Upper lobe of right lung (tissue), 1 donor: ENCODE data around the gene PHF13. TPM values are rescaled to one million over a fixed set of nuclear protein-coding genes. Genes with fewer than 3 reads are reported as not detected.

Experiments
- ATAC-seq: fragments of 200-7000 bp; cut with Tn5 transposase; one replicate; pipeline ENCODE4 v1.9.1; 2020; ENCODE audit warnings: mild to moderate bottlenecking, moderate library complexity
- DNase-seq: peaks from one replicate; pipeline ENCODE4 v3.0.0-alpha.2; 2020
- H3K27ac ChIP-seq: fragments of 200-600 bp; one replicate; pipeline ENCODE4 v1.8.0; 2022
- H3K27me3 ChIP-seq: fragments of 200-600 bp; one replicate; pipeline ENCODE4 v1.8.0; 2022; ENCODE audit warnings: mild to moderate bottlenecking
- H3K36me3 ChIP-seq: fragments of 200-600 bp; one replicate; pipeline ENCODE4 v1.8.0; 2022
- H3K4me1 ChIP-seq: fragments of 200-600 bp; one replicate; pipeline ENCODE4 v1.8.0; 2022
- H3K4me3 ChIP-seq: fragments of 200-600 bp; one replicate; pipeline ENCODE4 v1.8.0; 2022; ENCODE audit warnings: mild to moderate bottlenecking
- H3K9me3 ChIP-seq: fragments of 200-600 bp; one replicate; pipeline ENCODE4 v1.8.0; 2022
- intact Hi-C: fragments of 100-400 bp; cut with DNase I; formaldehyde crosslinking; loops from one replicate; pipeline ENCODE4 v1.11.0; 2022
- total RNA-seq: library from RNA; stranded (reverse); fragmentation: NEBNext Ultra II Directional; extraction: Animal tissue kit (Norgen Biotek cat#: 25700); gene quantifications from one replicate; pipeline ENCODE4 v1.2.1, GENCODE V29; 2021
- TF ChIP-seq, protein P1 (sequence below): fragments of 200-600 bp; IDR thresholded peaks from one replicate; pipeline ENCODE4 v1.8.0; 2022; ENCODE audit warnings: antibody characterized with exemption
- donor health status: DM: no; HTN: yes; CAD: no; lungs with severe emphysema.

The PHF13 gene
- total RNA-seq, 1 donor from 2014 or later: 10.8 TPM

- TF ChIP-seq, protein P1, sequence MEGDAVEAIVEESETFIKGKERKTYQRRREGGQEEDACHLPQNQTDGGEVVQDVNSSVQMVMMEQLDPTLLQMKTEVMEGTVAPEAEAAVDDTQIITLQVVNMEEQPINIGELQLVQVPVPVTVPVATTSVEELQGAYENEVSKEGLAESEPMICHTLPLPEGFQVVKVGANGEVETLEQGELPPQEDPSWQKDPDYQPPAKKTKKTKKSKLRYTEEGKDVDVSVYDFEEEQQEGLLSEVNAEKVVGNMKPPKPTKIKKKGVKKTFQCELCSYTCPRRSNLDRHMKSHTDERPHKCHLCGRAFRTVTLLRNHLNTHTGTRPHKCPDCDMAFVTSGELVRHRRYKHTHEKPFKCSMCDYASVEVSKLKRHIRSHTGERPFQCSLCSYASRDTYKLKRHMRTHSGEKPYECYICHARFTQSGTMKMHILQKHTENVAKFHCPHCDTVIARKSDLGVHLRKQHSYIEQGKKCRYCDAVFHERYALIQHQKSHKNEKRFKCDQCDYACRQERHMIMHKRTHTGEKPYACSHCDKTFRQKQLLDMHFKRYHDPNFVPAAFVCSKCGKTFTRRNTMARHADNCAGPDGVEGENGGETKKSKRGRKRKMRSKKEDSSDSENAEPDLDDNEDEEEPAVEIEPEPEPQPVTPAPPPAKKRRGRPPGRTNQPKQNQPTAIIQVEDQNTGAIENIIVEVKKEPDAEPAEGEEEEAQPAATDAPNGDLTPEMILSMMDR: no peak
These were observed 743 bp downstream of the PHF13 start for GRCh38 chr1:6614019-6614928.

DNA sequence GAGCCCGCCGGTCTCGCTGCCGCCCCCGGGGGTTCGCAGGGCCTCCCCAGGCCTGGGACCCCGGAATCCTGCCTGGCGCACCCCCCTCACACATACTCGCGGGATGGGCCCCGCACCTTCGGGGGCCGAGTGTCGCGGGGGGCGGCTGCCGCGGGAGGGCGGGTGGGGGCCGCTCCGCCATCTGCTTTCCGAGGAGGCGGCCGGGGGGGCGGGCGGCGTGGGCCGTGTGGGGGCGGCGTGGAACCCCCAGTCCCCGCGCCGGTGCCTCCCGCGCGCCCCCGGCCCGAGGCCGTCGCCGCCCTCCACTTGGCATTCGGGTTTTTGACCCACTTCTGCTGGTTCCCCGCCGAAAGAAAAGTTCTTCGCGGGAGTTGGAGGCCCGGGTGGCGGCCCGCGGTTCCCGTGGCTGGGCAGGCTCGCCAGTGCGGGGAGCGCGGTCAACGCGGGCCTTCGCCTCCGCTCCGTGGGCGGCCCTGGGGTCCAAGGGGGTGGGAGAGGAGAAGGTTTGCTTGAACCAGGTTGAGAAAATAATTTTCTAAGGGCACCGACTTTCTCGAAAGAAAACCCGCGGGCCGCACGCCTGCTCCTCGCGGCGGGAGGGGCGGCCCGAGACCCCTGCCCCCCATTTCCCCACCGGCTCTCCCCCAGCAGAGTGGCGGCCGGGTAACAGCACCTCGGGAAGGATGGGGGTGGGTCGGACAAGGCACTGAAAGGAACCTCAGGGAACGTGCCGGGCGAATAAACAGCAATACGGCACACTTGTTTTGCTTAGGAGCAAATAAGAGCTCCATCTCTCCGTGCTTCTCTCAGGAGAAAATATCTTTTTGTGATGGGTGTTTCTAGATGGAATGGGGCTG, 1.6 kb downstream of the PHF13 start:
- peak overlapping the region; percentile 85 for H3K4me3 ChIP-seq
- H3K4me1 ChIP-seq: peaks cover 9% of the 10 kb centered on the region
- no peak for ATAC-seq
- TF ChIP-seq, protein P1: no peak
- no peak for DNase-seq
- no peaks in the 10 kb centered on the region for H3K9me3 ChIP-seq
- no peaks in the 10 kb centered on the region for H3K27me3 ChIP-seq
- peak overlapping the region; percentile 91 for H3K27ac ChIP-seq
- intact Hi-C loops: no loop called here
- H3K36me3 ChIP-seq: peaks cover 6% of the 10 kb centered on the region

More at GRCh38 chr1:6614019-6614928, 743 bp downstream of the PHF13 start:
- Histone ChIP-seq H3K4me3 (peak overlapping the region; percentile 85), H3K27me3 (no peaks in the 10 kb centered on the region), H3K36me3 (no peaks in the 10 kb centered on the region), H3K4me1 (peaks cover 9% of the 10 kb centered on the region), H3K27ac (peak overlapping the region; percentile 91), H3K9me3 (no peaks in the 10 kb centered on the region)
- intact Hi-C loops: no loop called here
- peak; percentile 2 for ATAC-seq
- peak; percentile 83 for DNase-seq

GRCh38 chr1:6619045-6619444, 5.5 kb downstream of the PHF13 start:
- no peak for ATAC-seq
- intact Hi-C loops: no loop called here
- no peaks in the 10 kb centered on the region for H3K9me3 ChIP-seq

DNA sequence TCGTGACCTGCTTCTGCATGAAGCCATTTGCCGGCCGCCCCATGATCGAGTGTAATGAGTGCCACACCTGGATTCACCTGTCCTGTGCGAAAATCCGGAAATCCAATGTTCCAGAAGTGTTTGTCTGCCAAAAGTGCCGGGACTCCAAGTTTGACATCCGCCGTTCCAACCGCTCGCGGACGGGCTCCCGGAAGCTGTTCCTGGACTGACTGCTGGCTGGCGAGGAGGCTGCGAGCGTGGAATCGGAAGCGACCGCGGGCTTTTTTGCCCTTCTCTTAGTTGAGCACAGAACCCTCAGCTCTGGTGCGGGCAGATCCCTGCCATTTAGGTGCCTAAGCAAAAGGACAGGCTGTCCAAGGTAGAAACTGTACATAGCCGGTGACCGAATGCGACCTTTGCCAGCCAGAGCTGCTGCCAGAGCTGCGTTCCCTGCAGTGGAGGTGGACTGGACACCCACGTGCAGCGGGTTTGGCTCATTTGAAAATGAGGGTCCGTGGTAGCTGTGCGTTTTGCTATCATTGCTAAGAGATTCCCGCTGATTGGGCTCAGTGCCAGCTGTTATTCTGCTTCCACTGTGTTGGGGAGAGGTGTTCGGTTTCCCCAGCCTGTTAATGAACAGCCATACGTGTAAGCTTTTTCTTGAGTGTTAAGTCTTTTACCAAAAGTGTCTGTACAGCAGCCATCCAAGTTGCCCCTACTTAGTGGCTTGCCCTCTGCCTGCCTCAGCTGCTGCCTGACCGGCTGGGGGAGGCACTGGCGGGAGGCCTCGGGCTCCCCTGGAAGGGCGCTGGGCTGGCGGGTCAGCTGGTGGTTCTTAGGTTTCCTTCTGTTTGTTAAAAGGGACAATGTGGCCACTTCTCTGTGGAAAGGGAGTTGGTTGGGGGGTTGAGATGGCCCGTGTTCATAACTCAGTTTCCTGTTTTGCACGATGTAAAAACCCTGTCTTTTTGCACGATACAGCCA, 8.2 kb downstream of the PHF13 start:
- TF ChIP-seq, protein P1: no peak
- Histone ChIP-seq H3K36me3 (peaks cover 42% of the 10 kb centered on the region), H3K27me3 (no peaks in the 10 kb centered on the region), H3K4me3 (no peak overlapping the region), H3K9me3 (no peaks in the 10 kb centered on the region), H3K27ac (no peak overlapping the region), H3K4me1 (peaks cover 14% of the 10 kb centered on the region)
- intact Hi-C loops: no loop called here
- DNase-seq: no peak
- ATAC-seq: no peak

More at GRCh38 chr1:6619045-6619444, 5.5 kb downstream of the PHF13 start:
- no peak overlapping the region for H3K4me3 ChIP-seq
- TF ChIP-seq, protein P1: no peak
- no peaks in the 10 kb centered on the region for H3K27me3 ChIP-seq
- no peaks in the 10 kb centered on the region for H3K4me1 ChIP-seq
- H3K27ac ChIP-seq: no peak overlapping the region
- DNase-seq: no peak
- H3K36me3 ChIP-seq: peaks cover 42% of the 10 kb centered on the region
